T-helper 17 cell (primary cell): ENCODE measurements around the gene RPS27. TPM values are rescaled to one million over a fixed set of nuclear protein-coding genes. Genes with fewer than 3 reads are reported as not detected.
A peak's percentile ranks its signal among the peaks of the same experiment; 100 is the strongest.
"Not testable (repeated sequence)": the region's sequence is repeated elsewhere in the genome, so short reads cannot be mapped to it uniquely, and the experiment has no call there.

Experiments
- ATAC-seq: fragments of 150-1000 bp; cut with Tn5 transposase; 2 replicates; pipeline ENCODE4 v1.10.0; 2021; ENCODE audit warnings: mild to moderate bottlenecking, moderate library complexity
- DNase-seq, 3 donors: peaks; one replicate each; pipeline versions ENCODE4 v3.0.0 to v3.0.0-alpha.2; 2020 to 2021
- H3K9me3 ChIP-seq: one replicate; pipeline ENCODE4 v1.7.0; 2013; ENCODE audit warnings: low read length, mild to moderate bottlenecking; ENCODE audit not compliant: control insufficient read depth, poor library complexity, severe bottlenecking
- H3K27ac Mint-ChIP-seq: one replicate; pipeline ENCODE4 v1.8.0; 2022; ENCODE audit warnings: mild to moderate bottlenecking, moderate library complexity, mixed read lengths
- H3K27me3 Mint-ChIP-seq: one replicate; pipeline ENCODE4 v1.8.0; 2022; ENCODE audit warnings: mixed read lengths
- H3K36me3 Mint-ChIP-seq: one replicate; pipeline ENCODE4 v1.8.0; 2022; ENCODE audit warnings: low read depth, mixed read lengths
- H3K4me1 Mint-ChIP-seq: one replicate; pipeline ENCODE4 v1.8.0; 2022; ENCODE audit warnings: mild to moderate bottlenecking, mixed read lengths
- H3K4me3 Mint-ChIP-seq: one replicate; pipeline ENCODE4 v1.8.0; 2022; ENCODE audit warnings: mild to moderate bottlenecking, moderate library complexity, mixed read lengths
- total RNA-seq, 4 donors: library from RNA in 2 of 4; stranded (reverse) in 2 of 4; gene quantifications; one replicate each; pipeline ENCODE4 v1.2.3 and lab custom pipeline; 2022 to 2026

The RPS27 gene
- total RNA-seq, 2 donors from 2014 or later, result 4,265 to 4,392 TPM

GRCh38 chr1:153967107-153967999 is 23.2 kb upstream of the RPS27 start, which contains the start of gene CREB3L4:
Gene CREB3L4 (plus strand): TSS chr1:153967902. CDS start chr1:153968526, 624 bp downstream.
- DNase-seq (peak; percentile 64 to 74 (median 69)), ATAC-seq (peak; percentile 88)
- Mint-ChIP-seq H3K27me3 (no peaks in the 10 kb centered on the region), H3K4me1 (peaks cover 40% of the 10 kb centered on the region), H3K36me3 (peaks cover 2% of the 10 kb centered on the region), H3K27ac (peak within 1 kb of the TSS; percentile 94), H3K4me3 (peak within 1 kb of the TSS; percentile 95)
- H3K9me3 ChIP-seq, result no peaks in the 10 kb centered on the region

DNA sequence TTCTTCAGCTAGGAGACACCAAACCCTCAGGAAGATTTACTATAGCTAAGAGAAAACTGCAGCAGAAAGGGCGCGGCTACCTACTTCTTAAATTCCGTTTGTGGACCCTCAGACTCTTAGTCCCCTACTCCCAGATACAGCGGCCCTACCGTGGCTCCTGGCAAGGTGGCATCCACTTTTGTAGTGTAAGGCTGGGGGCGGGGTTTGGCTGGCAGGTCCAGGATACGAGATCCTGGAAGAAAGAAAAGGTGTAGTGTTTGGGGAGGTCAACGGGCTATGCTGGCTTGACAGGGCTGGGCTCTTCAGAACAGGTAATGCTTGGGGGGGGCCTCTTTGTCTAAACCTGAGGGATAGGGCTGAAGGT is 22.6 kb upstream of the RPS27 start:
- Mint-ChIP-seq H3K36me3 (peaks cover 2% of the 10 kb centered on the region), H3K4me3 (peak overlapping the region; percentile 95), H3K27me3 (no peaks in the 10 kb centered on the region), H3K27ac (peak overlapping the region; percentile 94), H3K4me1 (peaks cover 35% of the 10 kb centered on the region)
- ATAC-seq (no peak), DNase-seq (no peak)
- no peaks in the 10 kb centered on the region for H3K9me3 ChIP-seq

DNA sequence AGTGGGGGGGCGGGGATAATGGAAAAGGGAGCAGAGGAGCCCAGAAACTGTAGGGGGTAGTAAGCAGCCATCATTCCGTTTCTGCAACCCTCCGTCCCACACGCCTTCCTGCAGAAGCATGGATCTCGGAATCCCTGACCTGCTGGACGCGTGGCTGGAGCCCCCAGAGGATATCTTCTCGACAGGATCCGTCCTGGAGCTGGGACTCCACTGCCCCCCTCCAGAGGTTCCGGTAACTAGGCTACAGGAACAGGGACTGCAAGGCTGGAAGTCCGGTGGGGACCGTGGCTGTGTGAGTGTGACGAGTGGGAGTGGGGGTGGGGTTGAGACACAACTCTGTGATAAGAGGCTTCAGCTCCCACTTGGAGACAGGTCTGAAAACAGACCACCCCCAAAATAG is 22.2 kb upstream of the RPS27 start:
- H3K4me1 Mint-ChIP-seq, result peaks cover 35% of the 10 kb centered on the region
- no peak for DNase-seq

GRCh38 chr1:153968972-153969371 is 21.6 kb upstream of the RPS27 start:
- Mint-ChIP-seq H3K27me3 (no peaks in the 10 kb centered on the region), H3K27ac (peak overlapping the region; percentile 94)

More for the DNA sequence above, 22.2 kb upstream of the RPS27 start:
- peak overlapping the region; percentile 94 for H3K27ac Mint-ChIP-seq
- no peaks in the 10 kb centered on the region for H3K9me3 ChIP-seq
- no peaks in the 10 kb centered on the region for H3K27me3 Mint-ChIP-seq
- H3K36me3 Mint-ChIP-seq, result peaks cover 3% of the 10 kb centered on the region
- H3K4me3 Mint-ChIP-seq, result peak overlapping the region; percentile 95
- no peak for ATAC-seq

GRCh38 chr1:153970346-153970745 is 20.2 kb upstream of the RPS27 start:
- Mint-ChIP-seq H3K36me3 (peaks cover 5% of the 10 kb centered on the region), H3K27ac (no peak overlapping the region), H3K27me3 (no peaks in the 10 kb centered on the region), H3K4me1 (peaks cover 28% of the 10 kb centered on the region), H3K4me3 (no peak overlapping the region)
- DNase-seq (no peak), ATAC-seq (no peak)
- H3K9me3 ChIP-seq, result no peaks in the 10 kb centered on the region

More at GRCh38 chr1:153968972-153969371, 21.6 kb upstream of the RPS27 start:
- Mint-ChIP-seq H3K36me3 (peaks cover 3% of the 10 kb centered on the region), H3K4me3 (no peak overlapping the region), H3K4me1 (peaks cover 30% of the 10 kb centered on the region)
- DNase-seq, result no peak
- no peak for ATAC-seq
- no peaks in the 10 kb centered on the region for H3K9me3 ChIP-seq

- H3K36me3 Mint-ChIP-seq, result peaks cover 5% of the 10 kb centered on the region
- no peak overlapping the region for H3K4me3 Mint-ChIP-seq
- peak overlapping the region; percentile 72 for H3K27ac Mint-ChIP-seq
- no peaks in the 10 kb centered on the region for H3K9me3 ChIP-seq
- peaks cover 27% of the 10 kb centered on the region for H3K4me1 Mint-ChIP-seq
- DNase-seq (no peak), ATAC-seq (no peak)
- H3K27me3 Mint-ChIP-seq, result no peaks in the 10 kb centered on the region
Observed at GRCh38 chr1:153973071-153973470, 17.5 kb upstream of the RPS27 start.

- Mint-ChIP-seq H3K27me3 (no peaks in the 10 kb centered on the region), H3K27ac (peak overlapping the region; percentile 72), H3K4me3 (peak overlapping the region; percentile 25), H3K36me3 (peaks cover 5% of the 10 kb centered on the region), H3K4me1 (peaks cover 29% of the 10 kb centered on the region)
- H3K9me3 ChIP-seq, result no peaks in the 10 kb centered on the region
- DNase-seq (no peak), ATAC-seq (no peak)
Observed at GRCh38 chr1:153973525-153973924, 17.0 kb upstream of the RPS27 start.

GRCh38 chr1:153976819-153977249 is 13.7 kb upstream of the RPS27 start:
- DNase-seq (no peak), ATAC-seq (no peak)
- Mint-ChIP-seq H3K4me3 (peak overlapping the region; percentile 94), H3K4me1 (peaks cover 27% of the 10 kb centered on the region), H3K27me3 (no peaks in the 10 kb centered on the region), H3K36me3 (peaks cover 5% of the 10 kb centered on the region), H3K27ac (peak overlapping the region; percentile 82)
- H3K9me3 ChIP-seq, result no peaks in the 10 kb centered on the region

GRCh38 chr1:153977250-153978240 is 13.0 kb upstream of the RPS27 start, which contains the start of gene JTB:
Gene JTB (minus strand): TSS chr1:153977674. CDS start chr1:153977252, 422 bp downstream.
- peak; percentile 73 to 79 (median 75) for DNase-seq
- Mint-ChIP-seq H3K4me1 (peaks cover 23% of the 10 kb centered on the region), H3K4me3 (peak within 1 kb of the TSS; percentile 94), H3K27ac (peak within 1 kb of the TSS; percentile 82), H3K27me3 (no peaks in the 10 kb centered on the region), H3K36me3 (peaks cover 5% of the 10 kb centered on the region)
- ATAC-seq, result peak; percentile 97
- H3K9me3 ChIP-seq, result no peaks in the 10 kb centered on the region

- H3K4me3 Mint-ChIP-seq, result peak overlapping the region; percentile 94
- peaks cover 23% of the 10 kb centered on the region for H3K4me1 Mint-ChIP-seq
Observed at GRCh38 chr1:153978274-153978909, 12.2 kb upstream of the RPS27 start.

GRCh38 chr1:153979091-153979490 is 11.5 kb upstream of the RPS27 start:
- H3K27ac Mint-ChIP-seq, result peak overlapping the region; percentile 82
- not testable (repeated sequence) for H3K36me3 Mint-ChIP-seq, H3K27me3 Mint-ChIP-seq, DNase-seq, ATAC-seq, H3K9me3 ChIP-seq
- H3K4me3 Mint-ChIP-seq, result peak overlapping the region; percentile 94
- peaks cover 23% of the 10 kb centered on the region for H3K4me1 Mint-ChIP-seq

More at GRCh38 chr1:153978274-153978909, 12.2 kb upstream of the RPS27 start:
- ATAC-seq, result no peak
- H3K27ac Mint-ChIP-seq, result peak overlapping the region; percentile 82
- H3K36me3 Mint-ChIP-seq, result peaks cover 4% of the 10 kb centered on the region
- H3K9me3 ChIP-seq, result no peaks in the 10 kb centered on the region
- no peak for DNase-seq
- no peaks in the 10 kb centered on the region for H3K27me3 Mint-ChIP-seq

GRCh38 chr1:153981735-153982134 is 8.8 kb upstream of the RPS27 start:
- not testable (repeated sequence) for H3K27ac Mint-ChIP-seq, DNase-seq, H3K9me3 ChIP-seq, ATAC-seq, H3K36me3 Mint-ChIP-seq, H3K4me3 Mint-ChIP-seq
- Mint-ChIP-seq H3K4me1 (peaks cover 18% of the 10 kb centered on the region), H3K27me3 (peaks cover 16% of the 10 kb centered on the region)
